ENCODE measurements around the gene SNX9.
"Not testable (repeated sequence)": the region's sequence is repeated elsewhere in the genome, so short reads cannot be mapped to it uniquely, and the experiment has no call there.

Gene SNX9

GRCh38 chr6:157842212-157842611 lies 19.2 kb downstream of the SNX9 start:
- TF ChIP-seq CTCF (IDR thresholded peaks at IDR 0.05; ENCODE audit: insufficient read depth, low read length, missing control alignments), result no peak
- no peak overlapping the region for H3K4me3 ChIP-seq (ENCODE audit: low read depth, low read length)
- ChIA-PET CTCF (interaction anchor here (2.0 kb wide), 1 partner anchor 85 kb away, joined by 7 read pairs; no protein-coding TSS in a partner anchor), POLR2A (no interaction called here)
- DNase-seq (ENCODE audit: low read depth, low spot score), result no peak

- DNase-seq (ENCODE audit: low read depth, low spot score); H3K4me3 ChIP-seq (ENCODE audit: low read depth, low read length): not testable (repeated sequence)
- ChIA-PET POLR2A (interaction anchor here (0.9 to 1.3 kb wide), 2 partner anchors 8 to 80 kb away, joined by 3 read pairs; no protein-coding TSS in a partner anchor), CTCF (interaction anchor here (0.6 to 2.5 kb wide), 6 partner anchors 16 to 87 kb away, joined by 3 to 14 read pairs (median 4); no protein-coding TSS in a partner anchor)
Observed at GRCh38 chr6:157844196-157844595, 21.1 kb downstream of the SNX9 start.

GRCh38 chr6:157845493-157846259 lies 22.6 kb downstream of the SNX9 start:
- ChIA-PET POLR2A (no interaction called here), CTCF (interaction anchor here (0.6 to 3.0 kb wide), 9 partner anchors 14 to 227 kb away, joined by 3 to 24 read pairs (median 4); no protein-coding TSS in a partner anchor)
- no peak for TF ChIP-seq CTCF (IDR thresholded peaks at IDR 0.05; ENCODE audit: insufficient read depth, low read length, missing control alignments)
- DNase-seq (ENCODE audit: low read depth, low spot score), result no peak
- no peak overlapping the region for H3K4me3 ChIP-seq (ENCODE audit: low read depth, low read length)

- ChIA-PET POLR2A (no interaction called here), CTCF (interaction anchor here (1.2 to 3.0 kb wide), 2 partner anchors 25 to 26 kb away, joined by 9 to 24 read pairs; no protein-coding TSS in a partner anchor)
- no peak overlapping the region for H3K4me3 ChIP-seq (ENCODE audit: low read depth, low read length)
- TF ChIP-seq CTCF (IDR thresholded peaks at IDR 0.05; ENCODE audit: insufficient read depth, low read length, missing control alignments), result no peak
- no peak for DNase-seq (ENCODE audit: low read depth, low spot score)
Observed at GRCh38 chr6:157847846-157848245, 24.8 kb downstream of the SNX9 start.

- TF ChIP-seq CTCF (IDR thresholded peaks at IDR 0.05; ENCODE audit: insufficient read depth, low read length, missing control alignments), result no peak
- no peak for DNase-seq (ENCODE audit: low read depth, low spot score)
- no peak overlapping the region for H3K4me3 ChIP-seq (ENCODE audit: low read depth, low read length)
- POLR2A ChIA-PET, result no interaction called here
- CTCF ChIA-PET, result interaction anchor here (1.0 to 1.2 kb wide), 3 partner anchors 14 to 533 kb away, joined by 3 to 9 read pairs (median 3); no protein-coding TSS in a partner anchor
Observed at GRCh38 chr6:157848693-157849092, 25.6 kb downstream of the SNX9 start.

- H3K4me3 ChIP-seq (ENCODE audit: low read depth, low read length), result no peak overlapping the region
- CTCF ChIA-PET, result interaction anchor here (1.0 to 1.2 kb wide), 3 partner anchors 15 to 534 kb away, joined by 3 to 9 read pairs (median 3); no protein-coding TSS in a partner anchor
- no peak for TF ChIP-seq CTCF (IDR thresholded peaks at IDR 0.05; ENCODE audit: insufficient read depth, low read length, missing control alignments)
- POLR2A ChIA-PET, result no interaction called here
- DNase-seq (ENCODE audit: low read depth, low spot score), result no peak
Observed at GRCh38 chr6:157849288-157850017, 26.4 kb downstream of the SNX9 start.

Data from AG04449 (cell line).